NCI-H82 treated with DMSO at 0.1 percent for 48 hours (cell line): ENCODE data around the gene NR3C1.
A peak's percentile ranks its signal among the peaks of the same experiment; 100 is the strongest.

Experiments
- DNase-seq: peaks from one replicate; lab custom pipeline; 2025; ENCODE audit not compliant: unreplicated experiment; lab: John Stamatoyannopoulos, UW

NR3C1 gene

GRCh38 chr5:143372187-143372829 is 31.2 kb downstream of the NR3C1 start:
- no peak for DNase-seq

- DNase-seq: no peak
These were observed 33.0 kb downstream of the NR3C1 start for GRCh38 chr5:143370440-143370839.

GRCh38 chr5:143364061-143364460 is 39.4 kb downstream of the NR3C1 start:
- DNase-seq: no peak

GRCh38 chr5:143362664-143363227 is 40.7 kb downstream of the NR3C1 start:
- DNase-seq: no peak

- no peak for DNase-seq
These were observed 42.0 kb downstream of the NR3C1 start for GRCh38 chr5:143361438-143361837.

- DNase-seq: no peak
These were observed 42.7 kb downstream of the NR3C1 start for GRCh38 chr5:143360755-143361154.

GRCh38 chr5:143359869-143360268 is 43.6 kb downstream of the NR3C1 start:
- DNase-seq: no peak

- DNase-seq: no peak
These were observed 46.5 kb downstream of the NR3C1 start for GRCh38 chr5:143356855-143357583.

- peak; percentile 19 for DNase-seq
These were observed 47.8 kb downstream of the NR3C1 start for GRCh38 chr5:143355710-143356109.

GRCh38 chr5:143354025-143354424 is 49.5 kb downstream of the NR3C1 start:
- no peak for DNase-seq

- no peak for DNase-seq
These were observed 50.8 kb downstream of the NR3C1 start for GRCh38 chr5:143352691-143353090.

GRCh38 chr5:143350751-143351602 is 52.5 kb downstream of the NR3C1 start:
- DNase-seq: no peak

- DNase-seq: no peak
These were observed 53.1 kb downstream of the NR3C1 start for GRCh38 chr5:143350341-143350740.

- DNase-seq: no peak
These were observed 54.3 kb downstream of the NR3C1 start for GRCh38 chr5:143349177-143349576.

- no peak for DNase-seq
These were observed 55.7 kb downstream of the NR3C1 start for GRCh38 chr5:143347698-143348344.

- no peak for DNase-seq
These were observed 56.4 kb downstream of the NR3C1 start for GRCh38 chr5:143347046-143347445.

GRCh38 chr5:143345671-143346440 is 57.6 kb downstream of the NR3C1 start:
- DNase-seq: no peak

GRCh38 chr5:143343042-143343441 is 60.4 kb downstream of the NR3C1 start:
- no peak for DNase-seq

GRCh38 chr5:143342607-143343006 is 60.9 kb downstream of the NR3C1 start:
- DNase-seq: no peak
